WI38 (cell line): ENCODE data around the gene KIRREL1.

Experiments used
- H3K4me3 ChIP-seq: 2 replicates; pipeline ENCODE4 v1.5.1; 2011; ENCODE audit warnings: low read depth, mild to moderate bottlenecking, control low read depth, low read length
- CTCF ChIP-seq: IDR thresholded peaks from 2 replicates; pipeline ENCODE4 v1.5.1; 2012; ENCODE audit warnings: low read depth, mild to moderate bottlenecking, control low read depth, low read length

KIRREL1 gene

GRCh38 chr1:158117854-158118704 is 124.6 kb downstream of the KIRREL1 start:
- TF ChIP-seq CTCF = peak; percentile 72
- H3K4me3 ChIP-seq = peak overlapping the region; percentile 17

GRCh38 chr1:158118713-158119402 is 125.4 kb downstream of the KIRREL1 start:
- H3K4me3 ChIP-seq = no peak overlapping the region

GRCh38 chr1:158119976-158120653 is 126.7 kb downstream of the KIRREL1 start:
- TF ChIP-seq CTCF = no peak
- H3K4me3 ChIP-seq = no peak overlapping the region

More at GRCh38 chr1:158118713-158119402, 125.4 kb downstream of the KIRREL1 start:
- no peak for TF ChIP-seq CTCF

- TF ChIP-seq CTCF = peak; percentile 49; the same call in 1 of the 2 replicates
- H3K4me3 ChIP-seq = no peak overlapping the region
Observed at GRCh38 chr1:158121604-158122254, 128.3 kb downstream of the KIRREL1 start.

GRCh38 chr1:158122833-158123388 is 129.5 kb downstream of the KIRREL1 start:
- no peak overlapping the region for H3K4me3 ChIP-seq

GRCh38 chr1:158124034-158124433 is 130.6 kb downstream of the KIRREL1 start:
- no peak overlapping the region for H3K4me3 ChIP-seq

More at GRCh38 chr1:158122833-158123388, 129.5 kb downstream of the KIRREL1 start:
- TF ChIP-seq CTCF = no peak

More at GRCh38 chr1:158124034-158124433, 130.6 kb downstream of the KIRREL1 start:
- TF ChIP-seq CTCF = no peak
